ENCODE data around the gene FCHO2. TPM values are rescaled to one million over a fixed set of nuclear protein-coding genes. Genes with fewer than 3 reads are reported as not detected.

Gene FCHO2
- total RNA-seq, 1 experiment from 2014 or later, result 16.9 TPM

GRCh38 chr5:72955143-72955767 lies 586 bp upstream of the FCHO2 start:
- H3K27me3 Mint-ChIP-seq (ENCODE audit: insufficient read depth, unreplicated experiment), result no peaks in the 10 kb centered on the region
- peaks cover 46% of the 10 kb centered on the region for H3K4me1 Mint-ChIP-seq (ENCODE audit: insufficient read depth, unreplicated experiment)
- intact Hi-C loops (cut with micrococcal nuclease), result loop anchor here (5.0 to 10.0 kb wide), 2 partner anchors 107 to 500 kb away; no protein-coding TSS in a partner anchor
- POLR2A ChIA-PET, result interaction anchor here (0.5 to 5.2 kb wide), 24 partner anchors 11 to 635 kb away, joined by 3 to 48 read pairs (median 4); partner anchors contain the start of genes BTF3, FOXD1, MRPS27 and PTCD2
- CTCF ChIA-PET, result interaction anchor here (0.6 to 2.0 kb wide), 9 partner anchors 29 to 1078 kb away, joined by 3 to 6 read pairs (median 3); no protein-coding TSS in a partner anchor
- H3K4me3 Mint-ChIP-seq (ENCODE audit: unreplicated experiment), result peak overlapping the region; percentile 86
- TSS peak; percentile 85 for BruUV-seq (replicated peaks)
- H3K27ac Mint-ChIP-seq (ENCODE audit: low read depth, unreplicated experiment), result peak overlapping the region; percentile 99
- DNase-seq (ENCODE audit: unreplicated experiment), result no peak
- H3K36me3 Mint-ChIP-seq (ENCODE audit: insufficient read depth, unreplicated experiment), result peaks cover 7% of the 10 kb centered on the region
- TF ChIP-seq CTCF (IDR thresholded peaks at IDR 0.05; ENCODE audit: unreplicated experiment), result no peak
- H3K9me3 Mint-ChIP-seq (ENCODE audit: unreplicated experiment), result no peaks in the 10 kb centered on the region

DNA sequence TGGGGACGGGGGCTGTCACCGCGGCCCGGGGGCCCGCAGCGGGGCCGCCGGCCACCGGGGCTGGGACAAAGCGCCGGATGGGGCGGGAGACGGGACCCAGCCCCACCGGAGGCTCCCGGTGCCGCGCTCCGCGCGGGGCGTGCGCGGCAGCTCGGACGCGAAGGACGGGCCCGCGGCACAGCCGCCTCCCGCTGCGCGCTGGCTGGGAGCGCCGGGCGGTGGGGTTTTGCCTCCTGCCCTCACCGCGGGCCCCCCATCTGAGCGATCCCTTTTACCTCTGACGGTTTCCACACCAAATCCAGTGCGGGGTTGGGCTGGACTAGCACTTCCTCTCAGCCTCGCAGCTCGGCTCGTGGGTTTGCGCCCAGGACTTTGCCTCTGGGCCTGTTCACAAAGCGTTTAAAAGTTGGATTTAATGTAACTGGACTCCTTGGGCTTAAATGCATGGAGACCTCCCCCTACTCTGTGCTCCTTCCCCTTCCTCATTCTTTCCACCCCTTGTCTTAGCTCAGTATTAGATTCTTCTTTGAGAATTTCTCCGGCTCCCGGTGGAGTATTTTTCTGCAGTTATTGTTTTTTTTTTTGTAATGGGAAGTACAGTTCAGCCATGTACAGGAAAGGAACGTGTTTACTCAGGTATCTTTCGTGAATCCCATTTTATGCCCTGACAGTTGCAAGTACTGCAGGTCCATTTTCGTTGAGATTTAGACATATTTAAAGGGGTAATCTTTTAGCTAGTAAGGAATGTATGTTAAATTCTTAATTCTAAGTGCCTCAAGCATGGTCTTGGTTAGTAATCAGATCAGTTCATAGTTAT lies 691 bp downstream of the FCHO2 start:
- peaks cover 38% of the 10 kb centered on the region for H3K4me1 Mint-ChIP-seq (ENCODE audit: insufficient read depth, unreplicated experiment)
- ChIA-PET CTCF (interaction anchor here (0.6 to 2.0 kb wide), 13 partner anchors 8 to 1077 kb away, joined by 3 to 6 read pairs (median 3); no protein-coding TSS in a partner anchor), POLR2A (interaction anchor here (0.6 to 5.2 kb wide), 26 partner anchors 10 to 945 kb away, joined by 3 to 48 read pairs (median 5); partner anchors contain the start of genes BTF3, FOXD1, MRPS27 and PTCD2)

GRCh38 chr5:72957337-72957736 lies 1.5 kb downstream of the FCHO2 start:
- ChIA-PET CTCF (interaction anchor here (0.7 to 1.4 kb wide), 5 partner anchors 9 to 259 kb away, joined by 3 to 4 read pairs (median 3); no protein-coding TSS in a partner anchor), POLR2A (interaction anchor here (0.7 to 5.2 kb wide), 12 partner anchors 9 to 541 kb away, joined by 3 to 48 read pairs (median 6); partner anchors contain the start of genes BTF3 and FOXD1)
- DNase-seq (ENCODE audit: unreplicated experiment), result no peak
- BruUV-seq (replicated peaks), result no TSS peak
- Mint-ChIP-seq H3K27me3 (ENCODE audit: insufficient read depth, unreplicated experiment) (no peaks in the 10 kb centered on the region), H3K9me3 (ENCODE audit: unreplicated experiment) (no peaks in the 10 kb centered on the region), H3K27ac (ENCODE audit: low read depth, unreplicated experiment) (peak overlapping the region; percentile 99), H3K4me1 (ENCODE audit: insufficient read depth, unreplicated experiment) (peaks cover 30% of the 10 kb centered on the region), H3K4me3 (ENCODE audit: unreplicated experiment) (peak overlapping the region; percentile 86), H3K36me3 (ENCODE audit: insufficient read depth, unreplicated experiment) (peaks cover 7% of the 10 kb centered on the region)
- intact Hi-C loops (cut with micrococcal nuclease), result loop anchor here (2.0 to 10.0 kb wide), 3 partner anchors 73 to 497 kb away; no protein-coding TSS in a partner anchor
- no peak for TF ChIP-seq CTCF (IDR thresholded peaks at IDR 0.05; ENCODE audit: unreplicated experiment)

More for the DNA sequence above, 691 bp downstream of the FCHO2 start:
- no peak for TF ChIP-seq CTCF (IDR thresholded peaks at IDR 0.05; ENCODE audit: unreplicated experiment)
- Mint-ChIP-seq H3K27ac (ENCODE audit: low read depth, unreplicated experiment) (peak overlapping the region; percentile 99), H3K4me3 (ENCODE audit: unreplicated experiment) (peak overlapping the region; percentile 86), H3K36me3 (ENCODE audit: insufficient read depth, unreplicated experiment) (peaks cover 7% of the 10 kb centered on the region), H3K27me3 (ENCODE audit: insufficient read depth, unreplicated experiment) (no peaks in the 10 kb centered on the region), H3K9me3 (ENCODE audit: unreplicated experiment) (no peaks in the 10 kb centered on the region)
- no TSS peak for BruUV-seq (replicated peaks)
- DNase-seq (ENCODE audit: unreplicated experiment), result peak; percentile 59
- intact Hi-C loops (cut with micrococcal nuclease), result loop anchor here (2.0 to 10.0 kb wide), 3 partner anchors 74 to 498 kb away; no protein-coding TSS in a partner anchor

All from MCF 10A (cell line).